Stimulated activated CD4-positive, alpha-beta T cell treated with anti-CD3 and anti-CD28 coated beads, TNF-alpha, amount 100 ng/mL, for 1 hour (primary cell): Measurements from ENCODE around the gene ASMTL.

ENCODE experiments used
- DNase-seq, 3 donors: peaks; one replicate each; pipeline ENCODE4 v3.0.0-alpha.2; 2020; ENCODE audit warnings: low read depth in 3 of 3, low spot score in 1 of 3

Gene ASMTL

DNA sequence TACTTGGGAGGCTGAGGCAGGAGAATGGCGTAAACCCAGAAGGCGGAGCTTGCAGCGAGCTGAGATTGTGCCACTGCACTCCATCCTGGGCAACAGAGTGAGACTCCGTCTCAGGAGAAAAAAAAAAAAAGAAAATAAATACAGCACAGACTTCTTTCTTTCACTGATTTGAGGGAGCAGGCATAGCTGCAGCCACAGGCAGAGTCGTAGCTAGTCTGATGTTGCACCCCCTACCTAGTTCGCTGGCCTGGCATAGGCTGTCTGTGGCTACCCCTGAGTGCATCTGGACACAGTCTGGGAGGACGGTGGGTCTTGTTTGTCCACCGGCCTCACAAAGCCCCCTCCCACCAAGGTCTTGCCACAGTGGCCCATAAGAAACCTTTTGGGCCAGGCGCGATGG lies 94.7 kb downstream of the ASMTL start:
- DNase-seq, result no peak

- no peak for DNase-seq
These were observed 97.3 kb downstream of the ASMTL start for GRCh38 chrX:1355131-1356046.

DNA sequence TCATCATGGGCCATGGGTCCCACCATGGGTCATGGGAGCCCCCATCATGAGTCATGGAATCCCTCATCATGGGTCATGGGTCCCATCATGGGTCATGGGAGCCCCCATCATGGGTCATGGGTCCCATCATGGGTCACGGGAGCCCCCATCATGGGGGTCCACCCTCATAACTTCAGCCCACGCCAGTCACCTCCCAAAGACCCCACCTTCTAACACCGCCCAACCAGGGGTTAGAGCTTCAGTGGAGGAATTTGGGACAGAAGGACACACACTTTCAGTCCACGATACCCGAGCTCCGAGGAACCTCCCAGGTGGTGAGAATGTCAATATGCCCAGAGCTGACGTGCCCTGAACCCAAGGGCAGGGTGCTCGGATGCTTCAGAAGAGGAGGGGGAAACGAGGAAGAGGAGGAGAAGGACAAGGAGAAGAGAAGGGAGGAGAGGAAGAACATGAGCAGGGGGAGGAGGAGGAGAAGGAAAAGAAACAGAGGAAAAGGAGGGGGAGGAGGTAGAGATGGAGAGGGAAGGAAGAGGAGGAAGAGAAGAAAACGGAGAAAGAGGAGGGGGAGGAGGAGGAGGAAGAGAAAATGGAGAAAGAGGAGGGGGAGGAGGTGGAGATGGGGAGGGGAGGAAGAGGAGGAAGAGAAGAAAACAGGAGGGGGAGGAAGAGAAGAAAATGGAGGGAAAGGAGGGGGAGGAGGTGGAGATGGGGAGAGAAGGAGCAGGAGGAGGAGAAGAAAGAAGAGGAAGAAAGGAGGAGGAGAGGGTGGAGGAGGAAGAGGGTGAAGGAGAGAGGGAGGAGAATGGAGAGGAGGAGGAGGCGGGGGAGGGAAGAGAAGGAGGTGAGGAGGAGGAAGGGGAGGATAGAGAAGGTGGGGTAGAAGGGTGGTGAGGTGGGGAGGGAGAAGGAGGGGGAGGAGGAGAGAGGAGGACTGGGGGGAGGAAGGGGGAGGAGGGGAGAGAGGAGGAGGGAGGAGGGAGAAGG lies 98.4 kb downstream of the ASMTL start:
- no peak for DNase-seq
